GM15510 (cell line): Measurements from ENCODE around the gene VPS35L.

Experiments
- POLR2A ChIP-seq: IDR thresholded peaks from 3 replicates; pipeline ENCODE4 v1.6.1; 2011; ENCODE audit warnings: borderline replicate concordance; ENCODE audit not compliant: insufficient read length; ENCODE audit errors: extremely low read depth

VPS35L gene

GRCh38 chr16:19660432-19660831 lies 104.9 kb downstream of the VPS35L start:
- TF ChIP-seq POLR2A = no peak

- TF ChIP-seq POLR2A = no peak
Observed at GRCh38 chr16:19662351-19662750, 106.8 kb downstream of the VPS35L start.

GRCh38 chr16:19664166-19664565 lies 108.7 kb downstream of the VPS35L start:
- TF ChIP-seq POLR2A = no peak

GRCh38 chr16:19666477-19666876 lies 111.0 kb downstream of the VPS35L start:
- TF ChIP-seq POLR2A = no peak

- TF ChIP-seq POLR2A = no peak
Observed at GRCh38 chr16:19672378-19672777, 116.9 kb downstream of the VPS35L start.

GRCh38 chr16:19674485-19674884 lies 119.0 kb downstream of the VPS35L start:
- no peak for TF ChIP-seq POLR2A

- no peak for TF ChIP-seq POLR2A
Observed at GRCh38 chr16:19677402-19677801, 121.9 kb downstream of the VPS35L start.

- no peak for TF ChIP-seq POLR2A
Observed at GRCh38 chr16:19678804-19679203, 123.3 kb downstream of the VPS35L start.

- no peak for TF ChIP-seq POLR2A
Observed at GRCh38 chr16:19680881-19681340, 125.4 kb downstream of the VPS35L start.

- TF ChIP-seq POLR2A = no peak
Observed at GRCh38 chr16:19681637-19682036, 126.1 kb downstream of the VPS35L start.

GRCh38 chr16:19683453-19684236 lies 128.1 kb downstream of the VPS35L start:
- TF ChIP-seq POLR2A = no peak

- TF ChIP-seq POLR2A = no peak
Observed at GRCh38 chr16:19685176-19685575, 129.7 kb downstream of the VPS35L start.

GRCh38 chr16:19687279-19687678 lies 131.8 kb downstream of the VPS35L start:
- no peak for TF ChIP-seq POLR2A

GRCh38 chr16:19688396-19689024 lies 133.0 kb downstream of the VPS35L start:
- TF ChIP-seq POLR2A = no peak

GRCh38 chr16:19689342-19689741 lies 133.8 kb downstream of the VPS35L start:
- TF ChIP-seq POLR2A = no peak

- TF ChIP-seq POLR2A = no peak
Observed at GRCh38 chr16:19690196-19690595, 134.7 kb downstream of the VPS35L start.
